ENCODE data around the gene TANC1.
"Not testable (repeated sequence)": the region's sequence is repeated elsewhere in the genome, so short reads cannot be mapped to it uniquely, and the experiment has no call there.

TANC1 gene

GRCh38 chr2:159032580-159032979 is 64.1 kb downstream of the TANC1 start:
- no peak for DNase-seq

GRCh38 chr2:159034713-159035112 is 66.3 kb downstream of the TANC1 start:
- DNase-seq, result no peak

- DNase-seq, result no peak
Measured at GRCh38 chr2:159035790-159036411, 67.5 kb downstream of the TANC1 start.

GRCh38 chr2:159036461-159036860 is 68.0 kb downstream of the TANC1 start:
- DNase-seq, result not testable (repeated sequence)

GRCh38 chr2:159041328-159041727 is 72.9 kb downstream of the TANC1 start:
- DNase-seq, result not testable (repeated sequence)

- DNase-seq, result no peak
Measured at GRCh38 chr2:159042115-159042850, 73.8 kb downstream of the TANC1 start.

GRCh38 chr2:159043710-159044109 is 75.3 kb downstream of the TANC1 start:
- no peak for DNase-seq

GRCh38 chr2:159044804-159045286 is 76.4 kb downstream of the TANC1 start:
- no peak for DNase-seq

- DNase-seq, result no peak
Measured at GRCh38 chr2:159045545-159046454, 77.4 kb downstream of the TANC1 start.

GRCh38 chr2:159046966-159047365 is 78.5 kb downstream of the TANC1 start:
- no peak for DNase-seq

- DNase-seq, result no peak
Measured at GRCh38 chr2:159050426-159050825, 82.0 kb downstream of the TANC1 start.

- DNase-seq, result no peak
Measured at GRCh38 chr2:159051133-159051532, 82.7 kb downstream of the TANC1 start.

GRCh38 chr2:159051661-159052060 is 83.2 kb downstream of the TANC1 start:
- no peak for DNase-seq

GRCh38 chr2:159052157-159052601 is 83.7 kb downstream of the TANC1 start:
- DNase-seq, result no peak

GRCh38 chr2:159053161-159054031 is 85.0 kb downstream of the TANC1 start:
- no peak for DNase-seq

GRCh38 chr2:159054032-159054334 is 85.5 kb downstream of the TANC1 start:
- no peak for DNase-seq

- DNase-seq, result no peak
Measured at GRCh38 chr2:159054985-159055384, 86.5 kb downstream of the TANC1 start.

- DNase-seq, result no peak
Measured at GRCh38 chr2:159060518-159060917, 92.1 kb downstream of the TANC1 start.

GRCh38 chr2:159063677-159064076 is 95.2 kb downstream of the TANC1 start:
- DNase-seq, result no peak

- DNase-seq, result no peak
Measured at GRCh38 chr2:159064446-159065301, 96.2 kb downstream of the TANC1 start.

GRCh38 chr2:159065313-159065712 is 96.9 kb downstream of the TANC1 start:
- no peak for DNase-seq

- no peak for DNase-seq
Measured at GRCh38 chr2:159065891-159066290, 97.5 kb downstream of the TANC1 start.
